Hypothalamus (tissue), 51 donors: Measurements from ENCODE around the gene FDXR.
A peak's percentile ranks its signal among the peaks of the same experiment; 100 is the strongest.
"Not testable (repeated sequence)": the region's sequence is repeated elsewhere in the genome, so short reads cannot be mapped to it uniquely, and the experiment has no call there.

ENCODE experiments used
- DNase-seq, 51 donors: peaks; one replicate each; lab custom pipeline; 2025; lab: John Stamatoyannopoulos, UW

FDXR gene

DNA sequence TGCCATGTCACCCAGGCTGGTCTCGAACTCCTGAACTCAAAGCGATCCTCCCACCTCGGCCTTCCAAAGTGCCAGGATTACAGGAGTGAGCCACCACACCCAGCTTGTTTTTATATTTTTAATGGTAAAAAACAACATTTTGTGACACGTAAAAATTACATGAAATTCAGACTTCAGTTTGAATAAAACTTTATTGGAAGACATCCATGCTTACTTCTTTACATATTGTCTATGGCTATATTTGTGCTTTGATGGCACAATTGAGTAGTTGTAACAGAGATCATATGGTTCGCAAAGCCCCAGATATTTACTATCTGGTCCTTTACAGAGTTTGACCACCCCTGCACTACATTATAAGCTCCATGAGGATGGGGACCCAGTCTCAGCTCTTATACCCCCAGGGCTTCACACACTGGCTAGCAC is 1.8 kb upstream of the FDXR start:
- DNase-seq, result no peak

DNA sequence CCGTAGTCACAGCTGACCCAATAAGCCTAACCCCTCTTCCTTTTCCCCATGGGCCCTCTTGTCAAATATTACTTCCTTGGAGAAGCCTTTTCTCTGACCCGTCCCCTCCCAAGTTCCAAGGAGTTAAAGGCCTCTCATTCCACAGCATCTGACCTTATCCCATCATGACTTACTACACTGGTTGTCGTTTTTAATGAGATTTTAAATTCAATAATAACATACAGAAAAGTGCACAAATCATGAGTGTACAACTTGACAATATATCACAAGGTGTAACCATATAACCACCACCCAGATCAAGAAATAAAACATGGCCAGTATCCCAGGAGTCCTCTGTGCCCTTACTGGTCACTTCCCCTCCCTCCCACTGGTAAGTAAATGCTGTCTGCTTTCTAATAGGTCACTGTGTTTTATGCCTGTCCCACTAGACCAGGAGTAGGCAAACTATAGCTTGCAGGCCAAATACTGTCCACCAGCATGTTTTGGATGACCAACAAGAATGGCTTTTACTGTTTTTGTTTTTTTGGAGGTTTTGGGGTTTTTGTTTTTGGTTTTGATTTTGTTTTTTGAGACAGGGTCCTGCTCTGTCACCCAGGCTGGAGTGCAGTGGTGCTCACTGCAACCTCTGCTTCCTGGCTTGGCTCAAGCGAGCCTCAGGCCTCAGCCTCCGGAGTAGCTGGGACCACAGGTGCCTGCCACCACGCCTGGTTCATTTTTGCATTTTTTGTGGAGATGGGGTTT is 1.2 kb upstream of the FDXR start:
- no peak for DNase-seq

DNA sequence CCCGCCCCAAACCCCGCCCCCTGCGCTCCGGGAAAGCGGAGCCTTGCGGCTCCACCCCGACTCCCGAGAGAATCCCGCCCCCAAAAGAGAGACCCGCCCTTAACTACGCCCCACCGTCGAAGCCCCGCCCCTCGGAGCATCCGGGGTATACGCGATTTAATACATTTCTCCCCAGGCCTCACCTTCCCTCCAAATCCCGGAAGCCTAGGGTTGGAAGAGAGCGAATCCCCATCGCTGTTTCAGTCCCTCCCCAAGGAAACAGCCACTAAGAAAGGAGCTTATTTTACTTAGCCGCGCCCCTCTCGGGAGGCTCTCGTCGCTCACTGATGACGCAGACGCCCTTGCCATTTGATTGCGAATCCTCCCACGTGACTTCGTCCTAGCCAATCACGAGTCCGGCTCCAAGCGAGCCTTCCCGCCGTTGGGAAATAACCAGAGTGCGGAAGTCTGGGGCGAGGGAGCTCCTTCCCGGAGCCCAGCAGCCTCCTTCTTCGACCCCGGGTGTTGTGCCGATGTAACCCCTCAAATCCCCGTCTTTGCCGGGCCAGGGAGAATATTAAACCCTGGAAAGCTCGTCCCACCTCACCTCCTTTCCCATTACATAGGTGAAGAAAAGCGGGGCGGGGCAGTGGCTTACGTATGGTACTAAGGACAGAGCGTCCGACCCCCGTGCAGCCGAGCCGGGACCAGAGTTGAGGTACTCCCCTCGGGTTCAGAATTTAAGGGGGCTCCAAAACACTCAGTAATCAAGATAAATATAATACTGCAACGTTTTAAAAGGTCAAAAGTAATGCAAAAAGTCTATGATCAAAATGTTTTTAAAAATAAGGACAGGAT is 461 bp upstream of the FDXR start:
- peak; percentile 96 to 100 (median 100) for DNase-seq

DNA sequence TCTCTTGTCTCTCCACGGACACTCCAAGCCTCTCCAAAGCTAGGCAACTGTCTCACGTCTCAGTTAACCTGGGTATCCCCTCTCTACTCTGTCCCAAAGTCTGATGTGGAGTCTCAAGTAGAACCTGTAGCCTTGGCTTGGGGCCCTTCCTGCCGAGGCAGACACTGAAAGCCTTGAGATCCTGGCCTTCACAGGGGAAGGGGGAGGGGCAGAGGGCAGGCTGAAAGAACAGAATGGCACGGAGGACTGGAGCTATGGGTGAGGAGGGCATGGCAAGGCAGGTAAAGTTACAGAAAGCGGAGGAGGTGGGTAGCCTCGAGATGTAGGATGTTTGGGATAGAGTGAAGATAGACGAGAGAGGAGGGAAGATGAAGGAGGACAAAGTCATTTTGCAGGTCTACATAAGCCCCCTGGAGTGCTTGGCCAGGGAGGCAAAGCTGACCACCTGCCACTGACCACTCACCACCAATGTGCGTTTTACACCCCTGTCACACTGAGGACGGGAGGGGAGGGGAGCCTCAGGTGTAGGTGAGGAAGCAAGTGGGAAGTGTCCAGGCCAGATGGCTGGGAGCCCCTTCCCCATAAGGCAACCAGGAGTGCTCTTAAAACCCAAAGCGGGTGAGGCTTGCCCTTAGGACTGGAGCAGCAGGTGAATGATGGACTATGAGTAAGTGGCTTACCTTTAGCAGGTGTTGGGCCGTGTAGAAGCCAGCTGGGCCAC is 1.3 kb downstream of the FDXR start:
- no peak for DNase-seq

DNA sequence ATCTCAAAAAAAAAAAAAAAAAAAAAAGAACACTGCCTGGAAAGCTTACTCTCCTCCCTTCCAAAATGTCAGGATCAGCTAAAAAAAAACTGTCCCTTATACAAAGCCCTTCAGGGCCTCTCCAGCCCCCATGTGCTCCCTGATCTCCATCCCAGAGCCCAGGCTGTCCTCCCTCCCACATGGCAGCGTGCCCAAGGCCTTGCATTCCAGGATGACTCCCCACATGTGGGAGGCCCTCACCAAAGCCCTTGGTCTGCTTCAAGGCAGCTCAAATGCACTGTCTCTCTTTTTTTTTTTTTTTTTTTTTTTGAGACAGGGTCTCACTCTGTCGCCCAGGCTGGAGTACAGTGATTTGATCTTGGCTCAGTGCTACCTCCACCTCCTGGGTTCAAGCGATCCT is 2.3 kb downstream of the FDXR start:
- no peak for DNase-seq

DNA sequence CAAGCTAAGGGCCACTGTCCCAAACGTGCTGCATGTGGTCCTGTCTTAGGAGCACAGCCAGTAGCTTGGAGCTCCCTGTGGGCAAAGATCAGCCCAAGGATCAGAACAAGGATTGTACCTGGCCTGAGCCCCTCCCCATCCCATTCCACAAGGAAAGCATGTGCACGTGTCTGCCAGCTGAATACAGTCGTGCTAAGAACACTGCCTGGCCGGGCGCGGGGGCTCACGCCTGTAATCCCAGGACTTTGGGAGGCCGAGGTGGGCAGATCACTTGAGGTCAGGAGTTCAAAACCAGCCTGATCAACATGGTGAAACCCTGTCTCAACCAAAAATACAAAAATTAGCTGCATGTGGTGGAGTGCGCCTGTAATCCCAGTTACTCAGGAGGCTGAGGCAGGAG is 2.8 kb downstream of the FDXR start:
- DNase-seq, result not testable (repeated sequence)

DNA sequence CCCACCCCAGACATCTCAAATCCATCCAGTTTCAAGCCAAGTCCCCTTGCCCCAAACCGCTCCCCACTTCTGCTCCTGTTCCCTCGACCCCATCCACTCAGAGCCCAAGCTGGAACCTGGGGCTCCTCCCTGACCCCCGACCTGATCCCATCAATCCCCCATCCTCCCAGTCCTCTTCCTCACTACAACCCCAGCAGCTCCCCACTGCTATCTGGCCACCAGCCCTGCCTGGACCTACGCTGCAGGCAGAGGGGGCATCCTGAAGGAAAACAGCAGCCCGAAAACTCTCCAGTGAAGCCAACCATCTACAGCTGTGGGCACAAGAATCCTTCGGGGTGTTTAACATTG is 3.9 kb downstream of the FDXR start:
- no peak for DNase-seq

DNA sequence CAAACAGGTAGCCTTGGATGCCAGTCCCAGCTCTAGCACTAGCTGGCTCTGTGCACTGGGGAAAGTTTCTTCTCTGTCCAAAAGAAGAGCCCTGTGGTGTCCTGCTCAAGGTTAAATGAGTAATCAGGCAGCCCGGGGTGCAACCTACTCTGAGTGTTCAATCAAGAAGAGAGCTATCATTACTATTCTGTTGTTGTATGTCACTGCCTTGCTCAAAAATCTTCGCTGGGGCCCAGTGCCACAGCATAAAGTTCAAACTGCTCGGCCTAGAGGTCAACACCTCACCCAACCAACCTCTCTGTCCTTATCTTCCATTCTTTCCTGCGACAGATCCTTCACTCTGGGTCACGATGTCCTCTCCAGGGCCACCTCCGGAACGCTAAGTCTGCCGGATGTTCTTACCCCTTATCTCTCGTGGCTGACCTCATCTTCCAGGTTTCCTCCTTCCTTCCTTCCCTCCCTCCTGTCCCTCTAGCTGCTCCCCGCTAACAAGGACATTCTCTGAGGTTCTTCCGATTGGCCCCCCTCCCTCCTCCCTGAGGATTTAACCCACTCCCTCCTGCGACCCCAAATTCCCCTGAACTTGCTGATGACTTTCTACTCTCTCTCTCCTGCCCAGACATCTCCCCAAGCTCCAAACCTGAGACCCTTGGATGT is 4.4 kb downstream of the FDXR start:
- DNase-seq, result no peak

DNA sequence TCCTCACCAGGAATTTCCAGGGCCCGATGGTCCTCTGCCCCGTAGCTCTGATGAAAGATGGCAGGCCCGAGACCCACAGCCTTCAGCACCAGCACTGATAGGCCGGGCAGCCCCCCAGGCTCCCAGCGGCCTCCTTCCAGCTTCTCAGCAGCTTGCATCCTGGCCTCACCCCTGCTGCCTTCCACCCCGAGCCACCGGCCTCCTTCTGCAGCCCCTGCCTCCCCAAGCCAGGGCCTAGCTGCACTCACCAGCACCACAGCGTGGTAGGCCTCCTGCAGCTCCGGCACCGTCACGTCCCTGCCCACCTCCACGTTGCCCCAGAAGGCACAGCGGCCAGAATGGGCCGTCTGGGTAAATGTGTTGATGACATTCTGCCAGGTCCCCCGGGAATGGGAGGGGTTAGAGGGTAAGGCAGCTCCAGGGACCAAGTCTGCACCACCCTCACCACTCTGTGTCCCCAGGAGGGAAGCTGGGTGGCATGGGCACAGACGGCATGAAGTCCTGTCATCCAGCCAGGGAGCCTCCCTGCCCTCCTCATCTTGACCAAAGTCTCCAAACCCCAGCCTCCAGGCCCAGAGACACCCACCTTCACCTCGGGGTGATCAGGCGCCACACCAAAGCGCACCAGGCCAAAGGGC is 6.5 kb downstream of the FDXR start:
- no peak for DNase-seq

DNA sequence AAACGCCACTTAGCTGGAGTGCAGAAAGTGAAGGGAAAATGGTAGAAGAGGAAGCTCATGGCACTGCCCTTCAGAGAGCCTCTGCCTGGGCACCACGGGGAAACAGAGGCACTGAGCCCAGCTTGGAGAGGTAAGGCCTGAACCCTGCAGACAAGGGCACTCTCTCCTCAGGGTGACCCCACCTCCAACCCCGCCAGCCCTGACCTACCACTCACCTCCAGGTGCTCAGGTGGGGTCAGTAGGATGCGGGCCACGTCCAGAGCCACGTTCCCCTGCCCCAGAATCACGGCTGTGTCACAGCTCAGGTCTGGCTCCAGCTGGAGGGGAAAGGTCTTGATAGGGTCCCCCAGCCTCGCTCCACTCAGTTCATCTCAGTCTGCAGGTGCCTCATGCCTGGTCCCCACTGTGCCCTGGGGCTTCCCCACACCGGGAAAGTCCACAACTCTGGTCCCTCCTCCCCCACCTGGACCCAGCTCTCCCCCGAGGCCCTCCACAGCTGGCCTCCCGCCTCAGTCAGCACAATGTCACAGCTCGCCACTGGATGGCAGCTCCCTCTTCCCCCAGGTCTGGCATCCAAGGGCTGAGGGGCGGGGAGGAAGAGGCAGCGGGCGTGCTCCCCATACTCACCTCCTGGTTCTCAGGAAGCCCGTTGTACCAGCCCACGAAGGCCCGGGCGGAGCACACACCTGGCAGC is 7.1 kb downstream of the FDXR start:
- DNase-seq, result no peak

DNA sequence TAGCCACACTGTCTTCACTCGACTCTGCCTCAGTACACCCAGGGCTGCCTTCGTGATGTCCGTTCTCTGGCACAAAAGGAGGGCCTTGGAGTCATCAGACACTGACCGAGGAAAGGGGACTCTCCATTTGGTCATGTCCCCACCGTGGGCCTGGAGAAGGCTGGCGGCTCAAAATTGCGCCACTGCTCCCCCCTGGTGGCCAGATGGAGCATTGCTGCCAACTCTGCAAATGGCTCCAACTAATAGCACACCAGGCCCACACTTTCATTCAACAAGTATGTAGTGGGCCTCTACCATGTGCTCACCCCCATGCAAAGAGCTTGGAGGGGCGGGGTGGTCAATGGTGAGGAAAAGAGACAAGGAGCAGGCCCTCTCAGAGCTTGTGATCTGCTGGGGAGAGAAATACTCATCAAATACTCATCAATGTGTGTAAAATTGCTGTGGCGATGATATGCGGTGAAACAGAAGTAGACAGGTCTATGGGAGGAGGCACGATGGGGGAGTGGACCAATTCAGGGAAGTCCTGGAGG is 7.9 kb downstream of the FDXR start:
- peak in 49 of 51 donors; percentile 14 to 84 (median 63) for DNase-seq

DNA sequence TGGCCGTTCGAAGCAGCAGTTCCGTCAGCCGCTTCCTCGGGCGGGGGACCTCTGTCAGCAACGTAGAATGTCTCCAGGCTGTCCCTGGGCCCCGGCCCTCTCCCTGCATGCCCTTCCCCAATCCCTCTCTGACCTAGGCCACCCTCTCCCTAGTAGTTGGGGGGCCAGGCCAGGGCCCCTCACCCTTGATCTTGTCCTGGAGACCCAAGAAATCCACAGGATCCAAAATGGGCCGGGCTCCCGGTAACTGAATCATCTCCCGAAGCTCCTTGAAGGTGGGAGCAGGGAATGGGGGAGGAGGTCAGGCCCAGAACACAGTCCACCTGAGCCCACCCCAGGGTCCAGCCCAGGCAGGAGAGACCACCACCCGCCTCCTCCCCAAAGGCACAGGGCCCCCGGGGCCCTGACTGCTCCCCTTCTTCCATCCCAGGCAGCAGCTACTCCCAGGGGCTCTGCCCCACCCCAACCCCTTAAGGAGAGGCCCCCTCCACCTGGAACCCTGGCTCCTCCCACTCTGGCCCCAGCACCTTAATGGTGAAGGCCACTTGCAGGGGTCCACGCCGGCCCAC is 8.4 kb downstream of the FDXR start:
- no peak for DNase-seq

DNA sequence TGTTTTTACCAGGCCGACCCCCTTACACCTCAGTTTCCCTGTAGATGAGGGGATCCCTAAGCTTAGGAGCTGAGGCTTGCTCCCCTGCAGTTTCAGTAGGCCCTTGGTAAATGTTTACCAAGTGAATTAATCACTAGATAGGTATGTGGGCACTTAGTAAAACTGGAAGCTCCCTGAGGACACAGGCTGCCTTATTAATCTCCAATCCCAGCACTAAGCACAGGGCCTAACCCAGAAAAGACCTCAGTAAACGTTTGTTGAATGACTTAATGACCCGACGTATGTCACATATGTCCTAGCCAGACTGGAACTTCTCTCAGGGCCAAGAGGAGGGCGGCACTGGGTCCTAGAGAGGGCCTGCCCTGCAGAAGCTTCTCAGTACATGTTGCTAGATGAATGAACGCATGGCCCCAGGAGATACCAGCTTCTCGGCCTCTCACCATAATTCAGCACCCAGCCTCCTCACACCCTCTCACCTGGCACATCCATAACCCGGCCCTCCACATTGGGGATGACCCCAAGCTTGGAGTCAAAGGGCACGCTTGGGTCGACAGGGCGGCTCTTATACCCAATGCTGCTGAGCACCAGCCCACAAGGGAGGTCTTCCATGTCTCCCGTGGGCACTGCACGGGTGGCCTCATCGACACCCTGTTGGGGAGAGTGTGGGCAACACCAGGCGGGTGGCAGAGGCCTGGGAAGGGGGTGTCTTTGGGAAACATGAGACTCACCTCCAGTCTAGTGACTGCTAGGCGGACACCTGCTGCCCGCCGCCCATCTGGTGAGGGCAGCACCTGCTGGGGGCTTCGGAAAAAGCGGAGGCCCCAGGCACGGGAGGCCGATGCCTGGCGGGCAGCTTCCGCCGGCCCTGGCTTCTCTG is 9.1 kb downstream of the FDXR start:
- DNase-seq, result no peak

DNA sequence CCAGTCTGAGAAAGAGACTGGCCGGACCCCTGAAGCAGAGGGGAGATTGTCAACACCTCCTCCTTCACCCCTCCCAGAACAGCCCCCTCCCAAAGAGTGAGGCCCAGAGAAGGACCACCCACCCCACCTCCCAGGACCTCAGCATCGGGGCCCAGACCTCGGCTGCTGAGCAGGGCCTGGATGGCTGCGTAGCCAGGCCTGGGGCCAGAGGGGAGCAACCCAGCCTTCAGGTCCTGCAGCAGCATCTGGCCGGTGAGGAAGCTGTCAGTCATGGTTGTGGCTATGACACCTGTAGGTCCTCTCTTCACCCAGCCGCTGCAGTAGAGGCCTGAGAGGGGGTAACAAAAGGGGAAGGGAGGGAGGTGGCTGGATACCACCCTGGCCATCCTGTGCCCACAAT is 9.9 kb downstream of the FDXR start:
- no peak for DNase-seq

DNA sequence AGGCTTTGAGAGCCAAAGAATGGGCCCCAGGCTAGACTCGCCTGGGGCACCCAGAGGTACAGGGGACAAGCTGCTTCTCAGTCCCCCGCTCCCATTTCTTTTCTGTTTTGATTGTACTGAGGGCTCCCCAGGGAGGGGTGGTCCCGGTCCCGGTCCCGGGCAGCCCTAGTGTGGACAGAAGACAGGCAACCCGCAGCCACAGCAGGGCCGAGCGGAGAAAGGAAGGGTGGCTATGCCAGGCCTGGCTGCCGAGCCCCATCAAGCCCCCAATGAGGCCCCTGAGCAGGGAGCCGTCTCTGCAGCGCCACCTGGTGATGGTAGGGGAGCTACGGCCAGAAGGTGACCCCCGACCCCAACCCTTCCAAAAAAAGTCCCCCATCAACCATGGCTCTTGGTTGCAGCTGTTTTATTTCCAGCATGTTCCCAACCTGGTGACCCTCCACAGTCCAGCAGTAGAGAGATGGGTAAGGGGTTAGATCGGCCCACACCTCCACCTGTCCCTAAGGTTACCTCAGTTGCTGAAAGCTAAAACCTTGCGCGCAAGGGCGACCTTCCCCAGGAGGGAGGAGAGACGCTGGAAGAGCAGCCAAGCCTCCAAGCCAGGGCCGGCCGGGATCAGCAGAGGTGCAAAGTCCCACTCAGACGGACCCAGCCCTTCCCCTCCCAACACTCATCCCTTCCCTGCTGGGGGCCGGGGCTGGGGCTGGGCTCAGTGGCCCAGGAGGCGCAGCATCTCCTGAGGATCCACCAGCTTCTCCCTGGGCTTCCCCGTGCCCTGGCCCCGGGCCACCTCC is 10.5 kb downstream of the FDXR start:
- peak in 43 of 51 donors; percentile 13 to 83 (median 55) for DNase-seq

DNA sequence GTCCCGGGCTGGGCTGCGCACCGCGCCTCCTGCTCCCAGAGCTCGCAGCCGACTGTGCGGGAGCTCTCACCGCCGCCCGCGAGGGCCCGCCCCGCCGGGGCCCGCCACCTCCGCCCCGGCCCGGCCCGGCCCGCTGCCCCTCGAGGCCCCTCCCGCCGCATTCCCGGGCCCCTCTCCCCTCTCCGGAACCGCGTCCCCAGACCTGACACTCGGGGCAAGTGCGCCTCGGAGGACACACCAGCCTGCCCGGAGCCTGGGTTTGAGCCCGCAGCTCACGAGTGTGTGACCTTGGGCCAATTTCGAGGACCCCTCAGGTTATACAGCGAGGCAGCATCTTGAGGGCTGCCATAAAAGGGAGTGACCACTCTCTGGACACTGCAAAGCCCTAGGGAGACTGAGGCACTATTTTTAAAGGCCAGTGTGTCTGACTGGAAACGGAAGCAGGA is 11.1 kb downstream of the FDXR start:
- no peak for DNase-seq
